SW480 (cell line): ENCODE measurements around the gene ACER3.
"Not testable (repeated sequence)": the region's sequence is repeated elsewhere in the genome, so short reads cannot be mapped to it uniquely, and the experiment has no call there.

Experiments used
- DNase-seq: peaks from one replicate; pipeline ENCODE4 v3.0.0-alpha.2; 2016; ENCODE audit warnings: low spot score

The ACER3 gene

DNA sequence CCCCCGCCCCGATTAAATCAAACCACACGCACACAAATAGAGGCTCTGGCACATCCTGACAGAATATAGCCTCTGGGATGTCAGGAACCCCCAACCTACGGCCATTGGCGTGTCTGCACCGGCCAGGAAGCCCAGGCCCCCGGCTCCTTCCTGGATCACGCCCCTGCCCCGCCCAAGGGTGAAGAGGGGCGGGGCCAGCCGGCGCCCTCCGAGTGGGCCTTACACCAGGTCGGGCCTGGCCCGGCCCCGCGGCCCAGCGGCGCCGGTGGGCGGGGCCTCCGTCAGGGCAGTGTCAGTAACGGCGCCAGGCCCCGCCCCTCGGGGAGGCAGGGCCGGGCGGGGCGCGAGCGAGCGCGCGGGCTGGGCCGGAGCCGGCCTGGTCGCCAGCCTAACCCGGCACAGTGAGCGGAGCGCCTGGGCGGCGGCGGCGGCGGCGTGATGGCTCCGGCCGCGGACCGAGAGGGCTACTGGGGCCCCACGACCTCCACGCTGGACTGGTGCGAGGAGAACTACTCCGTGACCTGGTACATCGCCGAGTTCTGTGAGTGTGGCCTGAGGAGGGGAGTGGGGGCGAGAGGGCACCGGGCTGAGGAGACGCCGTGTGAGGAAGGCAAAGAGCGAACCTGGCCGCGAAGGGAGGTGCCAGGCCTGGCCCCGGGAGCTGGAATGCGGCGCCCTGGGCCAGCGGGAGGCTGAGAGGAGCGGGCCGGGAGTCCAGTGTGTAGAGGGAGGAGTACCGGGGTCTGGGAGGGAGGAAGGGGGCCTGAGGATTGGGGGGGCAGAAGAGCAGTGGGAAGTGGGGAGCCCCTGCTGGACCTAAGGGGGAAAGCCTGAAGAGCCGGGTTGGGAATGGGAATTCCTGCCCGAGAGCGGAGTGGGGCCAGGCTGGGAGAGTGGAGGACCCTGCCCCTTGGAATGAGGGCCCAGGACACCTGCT, at the start of gene ACER3:
Gene ACER3, plus strand, starts transcription at position 380 of the 937 bp plus-strand sequence. Its CDS starts 59 bp downstream, at position 439.
- DNase-seq = peak; percentile 87

GRCh38 chr11:76811259-76811658, 49.5 kb upstream of the ACER3 start:
- DNase-seq = no peak

DNA sequence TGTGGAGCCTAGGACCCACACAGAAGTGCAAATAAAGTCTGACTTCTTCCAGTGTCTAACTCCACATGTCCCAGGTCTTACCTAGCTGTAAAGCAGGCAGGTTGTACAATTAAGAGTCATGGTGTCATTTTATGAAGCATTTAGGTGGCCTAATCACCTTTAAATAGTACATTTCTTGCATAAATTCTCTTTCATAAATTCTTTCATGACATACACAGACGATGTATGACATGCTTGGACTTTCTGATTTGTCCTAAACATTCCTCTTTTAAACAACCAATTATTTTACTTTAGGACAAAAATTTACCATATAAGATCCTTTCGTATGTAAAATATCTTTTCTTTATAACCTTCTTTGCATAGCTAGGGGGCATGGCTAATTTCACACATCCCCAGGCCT, 46.3 kb upstream of the ACER3 start:
- DNase-seq = no peak

- not testable (repeated sequence) for DNase-seq
Observed at GRCh38 chr11:76815678-76816077, 45.0 kb upstream of the ACER3 start.

DNA sequence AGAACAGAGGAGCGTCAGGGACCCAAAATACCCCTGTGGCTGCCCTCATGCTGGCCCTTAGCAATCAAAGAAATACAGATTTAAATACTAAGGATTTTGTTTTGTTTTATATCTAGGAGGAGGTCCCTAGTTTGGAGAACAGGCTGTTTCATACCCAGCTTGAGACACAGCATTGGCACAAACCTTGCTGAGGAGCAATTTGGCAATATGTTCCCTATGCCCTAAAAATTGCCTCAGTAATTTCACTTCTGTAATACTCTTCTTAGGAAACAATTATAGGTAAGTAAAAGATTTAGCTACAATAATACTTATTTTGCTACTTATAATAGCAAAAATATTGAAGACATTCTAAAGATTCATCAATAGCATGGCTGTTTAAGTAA, 40.5 kb upstream of the ACER3 start:
- no peak for DNase-seq

- DNase-seq = not testable (repeated sequence)
Observed at GRCh38 chr11:76821396-76821795, 39.3 kb upstream of the ACER3 start.

- no peak for DNase-seq
Observed at GRCh38 chr11:76822406-76822805, 38.3 kb upstream of the ACER3 start.

DNA sequence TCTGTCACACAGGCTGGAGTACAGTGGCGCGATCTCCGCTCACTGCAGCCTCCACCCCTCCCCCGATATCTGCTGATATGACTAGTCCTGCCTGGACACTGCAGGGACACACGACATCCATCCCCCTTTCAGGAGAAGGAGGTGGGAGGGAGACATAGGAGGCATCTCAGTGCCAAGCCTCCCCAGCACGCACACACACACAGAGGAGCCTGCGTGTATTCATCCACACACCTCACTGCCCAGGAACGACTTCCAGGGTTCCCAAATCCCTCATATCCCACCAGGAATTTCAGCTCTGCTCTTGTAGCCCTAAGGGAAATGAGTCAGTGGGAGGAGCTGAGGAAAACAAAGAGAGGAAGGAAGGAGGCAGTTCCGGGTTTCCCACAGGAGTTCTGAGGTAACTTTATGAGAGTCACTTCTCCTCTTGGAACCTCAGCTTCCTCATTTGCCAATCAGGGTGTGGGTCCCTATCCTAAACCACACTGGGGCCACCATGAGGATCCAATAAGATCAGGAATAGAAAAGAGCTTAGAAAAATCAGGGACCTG, 37.2 kb upstream of the ACER3 start:
- DNase-seq = peak; percentile 64

DNA sequence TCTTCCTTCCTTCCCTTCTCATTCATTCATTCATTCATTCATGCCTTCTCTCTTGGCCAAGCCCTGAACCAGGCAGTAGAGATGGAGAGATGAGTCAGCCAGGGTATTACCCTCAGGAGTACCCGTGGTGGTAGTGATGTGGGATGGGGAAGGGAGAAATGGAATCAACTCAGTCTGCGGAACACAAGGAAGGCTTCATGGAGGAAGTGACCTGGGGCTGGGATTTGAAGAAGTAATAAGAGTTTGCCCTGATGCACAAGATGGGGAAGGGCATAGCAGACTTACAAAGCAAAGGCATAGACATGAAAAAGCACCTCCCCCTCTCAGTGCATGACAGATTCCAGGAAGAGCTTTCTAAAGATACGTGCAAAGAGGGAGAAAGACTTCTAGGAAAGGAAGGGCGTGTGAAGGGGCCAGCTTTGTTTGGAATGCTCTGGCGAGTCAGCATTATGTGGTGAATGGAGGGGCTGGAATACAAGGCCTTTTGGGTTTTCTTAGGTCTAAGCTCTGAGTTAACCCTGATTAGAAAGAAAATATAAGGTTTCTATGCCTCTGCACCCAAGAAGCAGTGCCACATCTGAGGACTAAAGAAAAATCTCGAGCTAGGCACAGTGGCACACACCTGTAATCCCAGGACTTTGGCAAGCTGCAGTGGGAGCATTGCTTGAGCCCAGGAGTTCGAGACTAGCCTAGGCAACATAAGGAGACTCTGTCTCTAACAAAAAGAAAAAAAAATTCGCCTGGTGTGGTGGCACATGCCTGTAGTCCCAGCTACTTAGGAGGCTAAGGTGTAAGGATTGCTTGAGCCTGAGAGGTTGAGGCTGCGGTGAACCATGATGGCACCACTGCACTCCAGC, 36.4 kb upstream of the ACER3 start:
- peak; percentile 10 for DNase-seq

DNA sequence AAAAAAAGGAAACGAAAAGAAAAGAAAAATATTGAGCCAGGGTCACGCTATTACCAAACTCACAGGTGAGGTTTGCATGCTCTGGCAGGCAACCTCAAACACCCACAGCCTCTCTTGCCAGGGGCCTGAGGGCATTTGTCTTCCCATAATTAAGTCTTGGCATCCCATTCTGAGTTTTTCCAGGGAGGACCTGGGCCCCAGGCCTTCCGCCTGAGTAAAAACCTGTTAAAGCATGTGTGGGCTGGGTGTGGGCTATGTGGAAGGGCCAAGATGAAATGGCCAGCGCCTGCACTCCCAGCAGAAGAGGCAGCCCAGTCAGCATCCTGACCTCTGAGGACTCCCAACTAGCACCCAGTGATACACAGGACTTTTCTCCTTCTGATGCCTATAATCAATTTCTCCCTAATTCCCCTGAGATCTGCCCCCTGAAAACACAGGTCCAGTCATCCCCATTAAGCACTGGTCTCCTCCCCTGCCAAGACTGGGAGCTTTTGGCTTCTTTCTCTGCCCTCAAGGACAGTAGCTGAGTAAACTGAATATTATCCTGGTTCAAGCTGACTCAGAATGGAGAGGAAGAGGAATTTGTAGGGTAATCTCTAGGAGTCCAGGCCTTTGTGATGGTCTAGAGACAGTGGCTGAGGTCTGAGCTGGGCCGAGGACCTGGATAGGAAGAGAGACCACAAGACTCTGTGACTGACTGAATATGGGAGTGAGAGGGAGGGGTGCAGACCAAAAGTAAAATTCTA, 35.6 kb upstream of the ACER3 start:
- DNase-seq = no peak

DNA sequence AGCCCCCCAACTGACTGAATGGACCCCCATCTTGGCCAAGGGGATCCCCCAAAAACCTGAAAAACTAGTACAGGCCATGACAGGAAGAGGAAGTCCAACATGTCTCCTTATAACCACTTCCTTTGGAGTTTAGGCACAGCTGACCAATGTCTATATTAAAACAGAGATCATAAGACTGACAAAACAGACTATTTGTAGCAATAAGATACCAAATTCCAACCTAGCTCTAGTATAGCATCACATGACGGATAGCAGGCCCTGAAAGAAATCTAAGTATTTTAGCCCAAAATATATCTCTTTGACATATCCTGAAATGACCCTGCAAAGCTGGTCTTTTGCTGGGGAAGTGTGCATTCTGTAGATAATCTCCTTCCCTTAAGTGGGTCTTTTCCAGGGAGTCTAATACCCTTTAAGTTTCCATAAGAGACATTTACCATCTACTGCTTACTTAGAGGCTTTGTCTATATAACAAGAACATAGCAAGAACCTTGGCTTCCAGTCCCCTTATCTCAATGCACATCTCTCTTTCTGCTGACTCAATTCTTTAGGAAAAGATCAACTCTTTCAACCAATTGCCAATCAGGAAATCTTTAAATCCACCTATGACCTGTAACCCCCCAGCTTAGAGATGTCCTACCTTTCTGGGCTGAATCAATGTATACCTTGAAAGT, 34.9 kb upstream of the ACER3 start:
- DNase-seq = no peak

DNA sequence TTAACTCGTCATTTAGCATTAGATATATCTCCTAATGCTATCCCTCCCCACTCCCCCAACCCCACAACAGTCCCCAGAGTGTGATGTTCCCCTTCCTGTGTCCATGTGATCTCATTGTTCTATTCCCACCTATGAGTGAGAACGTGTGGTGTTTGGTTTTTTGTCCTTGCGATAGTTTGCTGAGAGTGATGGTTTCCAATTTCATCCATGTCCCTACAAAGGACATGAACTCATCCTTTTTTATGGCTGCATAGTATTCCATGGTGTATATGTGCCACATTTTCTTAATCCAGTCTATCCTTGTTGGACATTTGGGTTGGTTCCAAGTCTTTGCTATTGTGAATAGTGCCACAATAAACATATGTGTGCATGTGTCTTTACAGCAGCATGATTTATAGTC, 34.2 kb upstream of the ACER3 start:
- DNase-seq = not testable (repeated sequence)

DNA sequence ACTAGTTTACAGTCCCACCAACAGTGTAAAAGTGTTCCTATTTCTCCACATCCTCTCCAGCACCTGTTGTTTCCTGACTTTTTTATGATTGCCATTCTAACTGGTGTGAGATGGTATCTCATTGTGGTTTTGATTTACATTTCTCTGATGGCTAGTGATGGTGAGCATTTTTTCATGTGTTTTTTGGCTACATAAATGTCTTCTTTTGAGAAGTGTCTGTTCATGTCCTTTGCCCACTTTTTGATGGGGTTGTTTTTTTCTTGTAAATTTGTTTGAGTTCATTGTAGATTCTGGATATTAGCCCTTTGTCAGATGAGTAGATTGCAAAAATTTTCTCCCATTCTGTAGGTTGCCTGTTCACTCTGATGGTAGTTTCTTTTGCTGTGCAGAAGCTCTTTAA, 33.7 kb upstream of the ACER3 start:
- DNase-seq = not testable (repeated sequence)

DNA sequence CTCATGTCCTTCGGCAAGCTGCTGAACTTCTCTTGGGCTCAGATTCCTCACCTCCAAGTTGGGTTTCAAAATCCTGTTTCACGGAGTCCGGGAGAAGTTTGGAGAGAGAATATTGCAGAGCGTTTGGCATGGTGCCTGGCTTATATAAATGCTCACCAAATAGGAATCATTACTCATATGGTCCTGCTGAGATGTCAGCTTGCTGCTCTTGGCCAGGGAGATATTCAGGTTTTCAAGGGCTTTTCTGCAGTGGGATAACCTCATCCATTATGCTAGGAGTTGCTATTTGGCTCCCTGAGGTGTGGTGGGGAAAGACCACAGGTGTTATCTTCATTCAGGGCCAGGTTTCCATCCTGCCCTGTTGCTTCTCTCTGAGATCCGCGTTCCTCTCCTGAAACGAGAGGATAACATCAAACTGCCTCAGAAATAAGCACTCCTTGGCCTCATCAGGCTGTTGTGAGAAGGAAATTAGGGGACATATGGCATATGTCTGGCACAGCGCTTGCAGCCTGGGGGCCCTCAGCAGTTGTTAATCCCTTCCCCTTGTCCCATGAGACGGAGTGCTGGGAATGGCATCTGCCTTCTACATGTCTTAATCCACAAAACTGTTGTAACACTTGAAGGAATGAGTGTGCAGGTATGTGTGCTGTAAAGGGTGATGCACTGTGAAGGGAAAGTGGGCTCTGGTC, 29.9 kb upstream of the ACER3 start:
- DNase-seq = no peak

GRCh38 chr11:76831686-76832310, 28.9 kb upstream of the ACER3 start:
- DNase-seq = no peak

- no peak for DNase-seq
Observed at GRCh38 chr11:76832361-76832760, 28.4 kb upstream of the ACER3 start.

DNA sequence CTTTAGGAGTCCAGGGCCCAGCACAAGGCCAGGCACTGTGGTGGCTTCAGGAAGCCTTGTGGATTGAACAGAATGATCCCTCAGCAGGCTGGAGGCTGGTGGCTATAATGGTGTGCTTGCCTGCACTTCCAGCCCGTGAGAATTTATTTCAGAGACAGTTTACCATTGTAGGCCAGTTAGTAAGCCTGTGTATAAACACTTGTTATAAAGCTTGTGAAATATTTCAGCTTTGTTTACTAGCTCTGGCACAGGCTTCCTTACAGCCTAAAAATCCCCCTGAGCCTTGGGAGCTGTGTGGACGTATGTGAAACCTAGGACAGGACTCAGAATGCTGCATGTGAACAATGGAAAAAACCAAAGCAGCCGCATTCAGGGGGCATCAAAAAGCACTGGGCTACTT, 26.6 kb upstream of the ACER3 start:
- DNase-seq = no peak

GRCh38 chr11:76835036-76835435, 25.7 kb upstream of the ACER3 start:
- DNase-seq = no peak

- no peak for DNase-seq
Observed at GRCh38 chr11:76835928-76836612, 24.6 kb upstream of the ACER3 start.
